Astrocyte of the cerebellum (primary cell): ENCODE data around the gene RTKN2.

Source experiments
- DNase-seq: peaks from one replicate; pipeline ENCODE4 v3.0.0-alpha.2; 2011; ENCODE audit warnings: low read depth
- H3K4me3 ChIP-seq: 2 replicates; pipeline ENCODE4 v1.5.1; 2011; ENCODE audit warnings: mild to moderate bottlenecking, low read depth, low read length, moderate library complexity
- in situ Hi-C: cut with HindIII; loops from 2 replicates; pipeline ENCODE4 v1.10.0; 2017; ENCODE audit warnings: low sequenced_read_pairs
- TF ChIP-seq, protein P1 (sequence below): IDR thresholded peaks from 2 replicates; pipeline ENCODE4 v1.5.1; 2012; ENCODE audit warnings: low read length, low read depth, moderate library complexity, mild to moderate bottlenecking; ENCODE audit errors: missing control alignments

The RTKN2 gene

GRCh38 chr10:62149621-62150020 lies 119.0 kb downstream of the RTKN2 start:
- TF ChIP-seq, protein P1, sequence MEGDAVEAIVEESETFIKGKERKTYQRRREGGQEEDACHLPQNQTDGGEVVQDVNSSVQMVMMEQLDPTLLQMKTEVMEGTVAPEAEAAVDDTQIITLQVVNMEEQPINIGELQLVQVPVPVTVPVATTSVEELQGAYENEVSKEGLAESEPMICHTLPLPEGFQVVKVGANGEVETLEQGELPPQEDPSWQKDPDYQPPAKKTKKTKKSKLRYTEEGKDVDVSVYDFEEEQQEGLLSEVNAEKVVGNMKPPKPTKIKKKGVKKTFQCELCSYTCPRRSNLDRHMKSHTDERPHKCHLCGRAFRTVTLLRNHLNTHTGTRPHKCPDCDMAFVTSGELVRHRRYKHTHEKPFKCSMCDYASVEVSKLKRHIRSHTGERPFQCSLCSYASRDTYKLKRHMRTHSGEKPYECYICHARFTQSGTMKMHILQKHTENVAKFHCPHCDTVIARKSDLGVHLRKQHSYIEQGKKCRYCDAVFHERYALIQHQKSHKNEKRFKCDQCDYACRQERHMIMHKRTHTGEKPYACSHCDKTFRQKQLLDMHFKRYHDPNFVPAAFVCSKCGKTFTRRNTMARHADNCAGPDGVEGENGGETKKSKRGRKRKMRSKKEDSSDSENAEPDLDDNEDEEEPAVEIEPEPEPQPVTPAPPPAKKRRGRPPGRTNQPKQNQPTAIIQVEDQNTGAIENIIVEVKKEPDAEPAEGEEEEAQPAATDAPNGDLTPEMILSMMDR = no peak
- in situ Hi-C loops = no loop called here
- no peak overlapping the region for H3K4me3 ChIP-seq
- no peak for DNase-seq

- in situ Hi-C loops = no loop called here
- TF ChIP-seq, protein P1 = no peak
- DNase-seq = no peak
- no peak overlapping the region for H3K4me3 ChIP-seq
Measured at GRCh38 chr10:62148155-62148554, 120.5 kb downstream of the RTKN2 start.

- no peak for DNase-seq
- H3K4me3 ChIP-seq = no peak overlapping the region
- in situ Hi-C loops = no loop called here
- TF ChIP-seq, protein P1 = no peak
Measured at GRCh38 chr10:62147425-62147824, 121.2 kb downstream of the RTKN2 start.

DNA sequence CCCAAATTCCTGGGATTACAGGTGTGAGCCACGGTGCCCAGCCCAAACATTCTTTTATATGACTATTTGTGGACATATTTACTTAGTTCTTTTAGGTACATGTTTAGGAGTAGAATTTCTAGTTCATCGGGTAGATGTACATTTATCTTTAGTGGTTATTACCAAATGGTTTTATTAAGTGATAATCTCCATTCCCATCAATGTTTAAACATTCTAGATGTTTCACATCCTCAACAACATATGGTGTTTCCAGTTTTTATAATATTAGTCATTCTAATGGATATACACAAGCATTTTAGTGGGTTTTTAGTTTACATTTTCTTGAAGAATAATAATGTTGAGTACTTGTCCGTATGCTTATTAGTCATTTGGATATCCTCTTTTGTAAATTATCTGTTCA lies 131.7 kb downstream of the RTKN2 start:
- TF ChIP-seq, protein P1 = no peak
- no peak for DNase-seq
- H3K4me3 ChIP-seq = no peak overlapping the region
- in situ Hi-C loops = no loop called here

DNA sequence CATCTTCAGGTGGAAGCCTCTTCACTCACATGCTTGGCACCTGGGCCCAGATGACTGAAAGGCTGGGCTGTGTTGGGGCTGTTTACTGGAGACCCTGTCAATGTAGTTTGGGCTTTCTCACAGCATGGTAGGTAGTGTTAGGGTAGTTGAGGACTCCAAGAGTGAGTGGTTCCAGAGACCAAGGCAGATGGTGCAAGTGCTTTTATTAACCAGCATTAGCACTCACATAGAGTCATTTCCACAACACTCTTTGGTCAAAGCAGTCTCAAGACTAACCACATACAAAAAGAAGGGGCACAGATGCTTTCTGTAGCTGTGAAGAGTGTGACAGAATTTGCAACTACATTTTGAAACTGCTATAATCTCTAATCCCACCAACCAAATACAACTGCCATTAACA lies 135.0 kb downstream of the RTKN2 start:
- DNase-seq = no peak
- TF ChIP-seq, protein P1 = no peak
- in situ Hi-C loops = no loop called here
- no peak overlapping the region for H3K4me3 ChIP-seq
